Erythroblast (primary cell): ENCODE results near the gene DPYSL5.

ENCODE experiments used
- GATA1 ChIP-seq: IDR thresholded peaks from 2 replicates; pipeline ENCODE4 v1.6.1; 2011; ENCODE audit warnings: low read depth, mild to moderate bottlenecking, control low read depth, low read length, moderate library complexity
- POLR2A ChIP-seq: IDR thresholded peaks from 2 replicates; pipeline ENCODE4 v1.6.1; 2011; ENCODE audit warnings: mild to moderate bottlenecking, low read length

GRCh38 chr2:26816893-26817292, 31.0 kb upstream of the DPYSL5 start:
- no peak for TF ChIP-seq POLR2A
- no peak for TF ChIP-seq GATA1
